BJ (cell line): ENCODE data around the gene PRLR. TPM values are rescaled to one million over a fixed set of nuclear protein-coding genes. Genes with fewer than 3 reads are reported as not detected.

ENCODE experiments used
- CTCF ChIA-PET: fragments of 350-600 bp; formaldehyde crosslinking; extraction: SDS; loops from one replicate; lab custom pipeline; 2021; ENCODE audit warnings: antibody characterized with exemption, inconsistent platforms; lab: Yijun Ruan, JAX
- POLR2A ChIA-PET: fragments of 300-600 bp; sonication (Branson Sonifier 250); formaldehyde crosslinking; extraction: SDS; loops from one replicate; lab custom pipeline; 2021; ENCODE audit warnings: antibody characterized with exemption; lab: Charles Lee
- DNase-seq: peaks from one replicate; pipeline ENCODE4 v3.0.0-alpha.2; 2011; ENCODE audit warnings: low read depth
- H3K27me3 ChIP-seq: 2 replicates; pipeline ENCODE4 v1.6.0; 2011; ENCODE audit warnings: low read length; ENCODE audit not compliant: control insufficient read depth, insufficient read depth
- H3K36me3 ChIP-seq: 2 replicates; pipeline ENCODE4 v1.5.1; 2011; ENCODE audit warnings: low read length; ENCODE audit not compliant: control insufficient read depth, insufficient read depth
- H3K4me3 ChIP-seq: 2 replicates; pipeline ENCODE4 v1.5.1; 2011; ENCODE audit warnings: low read depth, mild to moderate bottlenecking, control low read depth, low read length
- CTCF ChIP-seq: IDR thresholded peaks from 2 replicates; pipeline ENCODE4 v1.5.1; 2011; ENCODE audit warnings: low read depth, mild to moderate bottlenecking, control low read depth, inconsistent platforms, low read length, moderate library complexity; ENCODE audit not compliant: insufficient read depth
- polyA plus RNA-seq: library from polyadenylated mRNA; depleted of rRNA; stranded (reverse); fragments of >200 nt; gene quantifications from 2 replicates; pipeline ENCODE4 v1.2.3, GENCODE V29; 2011

The PRLR gene
- polyA plus RNA-seq, 1 experiment = 0.34 TPM

- Histone ChIP-seq H3K27me3 (no peaks in the 10 kb centered on the region; the same call in 1 of the 2 replicates), H3K36me3 (no peaks in the 10 kb centered on the region), H3K4me3 (no peak overlapping the region)
- POLR2A ChIA-PET = no interaction called here
- DNase-seq = no peak
- CTCF ChIA-PET = interaction anchor here (0.8 to 2.4 kb wide), 2 partner anchors 11 to 20 kb away, joined by 4 to 7 read pairs; no protein-coding TSS in a partner anchor
- TF ChIP-seq CTCF = no peak
These were observed 206.7 kb downstream of the PRLR start for GRCh38 chr5:35023391-35024178.

- TF ChIP-seq CTCF = no peak
- no peak for DNase-seq
- no peaks in the 10 kb centered on the region for H3K36me3 ChIP-seq
- no peak overlapping the region for H3K4me3 ChIP-seq
- no peaks in the 10 kb centered on the region for H3K27me3 ChIP-seq
- ChIA-PET CTCF (interaction anchor here (0.8 to 3.1 kb wide), 3 partner anchors 9 to 14 kb away, joined by 3 to 18 read pairs (median 3); no protein-coding TSS in a partner anchor), POLR2A (no interaction called here)
These were observed 213.9 kb downstream of the PRLR start for GRCh38 chr5:35016174-35017051.

- Histone ChIP-seq H3K36me3 (no peaks in the 10 kb centered on the region), H3K4me3 (no peak overlapping the region), H3K27me3 (no peaks in the 10 kb centered on the region)
- POLR2A ChIA-PET = no interaction called here
- TF ChIP-seq CTCF = no peak
- CTCF ChIA-PET = interaction anchor here (1.5 to 3.1 kb wide), 2 partner anchors 12 to 540 kb away, joined by 3 to 18 read pairs; no protein-coding TSS in a partner anchor
- no peak for DNase-seq
These were observed 215.2 kb downstream of the PRLR start for GRCh38 chr5:35015063-35015462.

GRCh38 chr5:35012796-35013195, 217.5 kb downstream of the PRLR start:
- Histone ChIP-seq H3K27me3 (peaks cover 1% of the 10 kb centered on the region; the same call in 1 of the 2 replicates), H3K4me3 (no peak overlapping the region), H3K36me3 (no peaks in the 10 kb centered on the region)
- no peak for TF ChIP-seq CTCF
- ChIA-PET CTCF (interaction anchor here (1.6 kb wide), 1 partner anchor 9 kb away, joined by 5 read pairs; no protein-coding TSS in a partner anchor), POLR2A (no interaction called here)
- no peak for DNase-seq

GRCh38 chr5:35012365-35012764, 217.9 kb downstream of the PRLR start:
- Histone ChIP-seq H3K36me3 (no peaks in the 10 kb centered on the region), H3K4me3 (no peak overlapping the region), H3K27me3 (peaks cover 3% of the 10 kb centered on the region)
- POLR2A ChIA-PET = no interaction called here
- no peak for DNase-seq
- CTCF ChIA-PET = interaction anchor here (1.6 kb wide), 1 partner anchor 9 kb away, joined by 5 read pairs; no protein-coding TSS in a partner anchor
- TF ChIP-seq CTCF = no peak
